IPS-15b (cell line): ENCODE results near the gene FAM50A.

ENCODE experiments used
- H3K27me3 ChIP-seq: one replicate; pipeline ENCODE4 v1.6.1; 2013; ENCODE audit warnings: low read length; ENCODE audit not compliant: control insufficient read depth, insufficient read depth
- H3K36me3 ChIP-seq: one replicate; pipeline ENCODE4 v1.6.1; 2013; ENCODE audit warnings: low read length; ENCODE audit not compliant: control insufficient read depth, insufficient read depth
- H3K4me1 ChIP-seq: one replicate; pipeline ENCODE4 v1.6.1; 2013; ENCODE audit warnings: mild to moderate bottlenecking, low read length; ENCODE audit not compliant: control insufficient read depth, insufficient read depth
- H3K4me3 ChIP-seq: one replicate; pipeline ENCODE4 v1.5.1; 2013; ENCODE audit warnings: low read depth, low read length
- H3K9ac ChIP-seq: one replicate; pipeline ENCODE4 v1.6.1; 2013; ENCODE audit warnings: low read depth, mild to moderate bottlenecking, low read length
- H3K9me3 ChIP-seq: one replicate; pipeline ENCODE4 v1.6.1; 2013; ENCODE audit warnings: mild to moderate bottlenecking, low read length; ENCODE audit not compliant: control insufficient read depth, insufficient read depth

FAM50A gene

GRCh38 chrX:154471839-154472684, 28.1 kb downstream of the FAM50A start:
- H3K36me3 ChIP-seq: peaks cover 44% of the 10 kb centered on the region
- no peak overlapping the region for H3K9ac ChIP-seq
- no peaks in the 10 kb centered on the region for H3K9me3 ChIP-seq
- H3K27me3 ChIP-seq: no peaks in the 10 kb centered on the region
- no peaks in the 10 kb centered on the region for H3K4me1 ChIP-seq
- H3K4me3 ChIP-seq: no peak overlapping the region

- Histone ChIP-seq H3K27me3 (no peaks in the 10 kb centered on the region), H3K4me1 (no peaks in the 10 kb centered on the region), H3K9ac (no peak overlapping the region), H3K9me3 (no peaks in the 10 kb centered on the region), H3K4me3 (no peak overlapping the region), H3K36me3 (peaks cover 43% of the 10 kb centered on the region)
Observed at GRCh38 chrX:154472685-154473632, 29.0 kb downstream of the FAM50A start.

- Histone ChIP-seq H3K9me3 (no peaks in the 10 kb centered on the region), H3K4me3 (no peak overlapping the region), H3K27me3 (no peaks in the 10 kb centered on the region), H3K36me3 (peaks cover 36% of the 10 kb centered on the region), H3K4me1 (no peaks in the 10 kb centered on the region), H3K9ac (no peak overlapping the region)
Observed at GRCh38 chrX:154473683-154474082, 29.7 kb downstream of the FAM50A start.

- Histone ChIP-seq H3K4me1 (no peaks in the 10 kb centered on the region), H3K36me3 (peaks cover 13% of the 10 kb centered on the region), H3K9me3 (no peaks in the 10 kb centered on the region), H3K4me3 (no peak overlapping the region), H3K9ac (no peak overlapping the region), H3K27me3 (no peaks in the 10 kb centered on the region)
Observed at GRCh38 chrX:154476821-154477220, 32.9 kb downstream of the FAM50A start.

GRCh38 chrX:154477891-154478477, 34.0 kb downstream of the FAM50A start:
- Histone ChIP-seq H3K27me3 (no peaks in the 10 kb centered on the region), H3K9me3 (no peaks in the 10 kb centered on the region), H3K4me3 (peak overlapping the region; percentile 66), H3K9ac (peak overlapping the region; percentile 37), H3K36me3 (peaks cover 7% of the 10 kb centered on the region), H3K4me1 (no peaks in the 10 kb centered on the region)

GRCh38 chrX:154478728-154479622, 35.0 kb downstream of the FAM50A start, which contains the start of gene LAGE3:
LAGE3 (minus strand) TSS chrX:154479281; CDS start chrX:154478915, 366 bp downstream.
- peaks cover 5% of the 10 kb centered on the region for H3K9me3 ChIP-seq
- H3K4me3 ChIP-seq: peak within 1 kb of the TSS; percentile 66
- H3K4me1 ChIP-seq: no peaks in the 10 kb centered on the region
- peak within 1 kb of the TSS; percentile 37 for H3K9ac ChIP-seq
- H3K36me3 ChIP-seq: peaks cover under 1% of the 10 kb centered on the region
- H3K27me3 ChIP-seq: no peaks in the 10 kb centered on the region

GRCh38 chrX:154481195-154481594, 37.3 kb downstream of the FAM50A start:
- H3K9ac ChIP-seq: no peak overlapping the region
- no peaks in the 10 kb centered on the region for H3K27me3 ChIP-seq
- H3K4me1 ChIP-seq: no peaks in the 10 kb centered on the region

GRCh38 chrX:154481911-154482601, 38.1 kb downstream of the FAM50A start:
- H3K4me3 ChIP-seq: no peak overlapping the region
- H3K9ac ChIP-seq: no peak overlapping the region
- no peaks in the 10 kb centered on the region for H3K4me1 ChIP-seq
- no peaks in the 10 kb centered on the region for H3K27me3 ChIP-seq
- H3K9me3 ChIP-seq: peaks cover 5% of the 10 kb centered on the region
- H3K36me3 ChIP-seq: peaks cover 9% of the 10 kb centered on the region

More at GRCh38 chrX:154481195-154481594, 37.3 kb downstream of the FAM50A start:
- Histone ChIP-seq H3K36me3 (peaks cover 9% of the 10 kb centered on the region), H3K4me3 (no peak overlapping the region), H3K9me3 (peaks cover 5% of the 10 kb centered on the region)

- H3K27me3 ChIP-seq: no peaks in the 10 kb centered on the region
- peaks cover 5% of the 10 kb centered on the region for H3K9me3 ChIP-seq
- peaks cover 9% of the 10 kb centered on the region for H3K36me3 ChIP-seq
- H3K4me3 ChIP-seq: no peak overlapping the region
- H3K4me1 ChIP-seq: no peaks in the 10 kb centered on the region
- no peak overlapping the region for H3K9ac ChIP-seq
Observed at GRCh38 chrX:154482786-154483185, 38.8 kb downstream of the FAM50A start.

- H3K9me3 ChIP-seq: peaks cover 5% of the 10 kb centered on the region
- no peak overlapping the region for H3K9ac ChIP-seq
- H3K27me3 ChIP-seq: no peaks in the 10 kb centered on the region
- no peak overlapping the region for H3K4me3 ChIP-seq
- peaks cover 13% of the 10 kb centered on the region for H3K36me3 ChIP-seq
- H3K4me1 ChIP-seq: no peaks in the 10 kb centered on the region
Observed at GRCh38 chrX:154483325-154483724, 39.4 kb downstream of the FAM50A start.
